NOMO-1 (cell line): ENCODE measurements around the gene PEX5L.

Experiments used
- DNase-seq, 2 experiments: peaks; one replicate each; lab custom pipeline; 2025; ENCODE audit not compliant: unreplicated experiment in 2 of 2; lab: John Stamatoyannopoulos, UW

PEX5L gene

DNA sequence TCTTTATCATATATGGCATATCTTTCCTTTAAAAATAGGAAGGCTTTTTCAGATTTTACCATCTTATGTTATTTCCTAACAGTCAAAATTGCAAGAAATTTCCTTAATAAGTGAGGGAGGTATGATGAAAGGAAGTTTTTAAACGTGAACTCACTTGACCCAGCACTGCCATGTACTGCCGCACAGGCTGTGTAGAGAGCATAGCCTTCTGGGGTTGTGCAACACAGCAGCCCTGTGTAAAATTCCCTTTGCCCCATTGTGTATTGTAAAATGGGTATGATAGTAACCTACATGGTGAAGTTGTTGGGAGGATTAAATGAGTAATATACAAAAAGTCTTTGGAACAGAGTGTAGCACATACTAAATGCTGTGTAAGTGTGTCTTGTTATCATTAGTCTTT, 78.6 kb downstream of the PEX5L start:
- DNase-seq = peak; percentile 26 to 57

DNA sequence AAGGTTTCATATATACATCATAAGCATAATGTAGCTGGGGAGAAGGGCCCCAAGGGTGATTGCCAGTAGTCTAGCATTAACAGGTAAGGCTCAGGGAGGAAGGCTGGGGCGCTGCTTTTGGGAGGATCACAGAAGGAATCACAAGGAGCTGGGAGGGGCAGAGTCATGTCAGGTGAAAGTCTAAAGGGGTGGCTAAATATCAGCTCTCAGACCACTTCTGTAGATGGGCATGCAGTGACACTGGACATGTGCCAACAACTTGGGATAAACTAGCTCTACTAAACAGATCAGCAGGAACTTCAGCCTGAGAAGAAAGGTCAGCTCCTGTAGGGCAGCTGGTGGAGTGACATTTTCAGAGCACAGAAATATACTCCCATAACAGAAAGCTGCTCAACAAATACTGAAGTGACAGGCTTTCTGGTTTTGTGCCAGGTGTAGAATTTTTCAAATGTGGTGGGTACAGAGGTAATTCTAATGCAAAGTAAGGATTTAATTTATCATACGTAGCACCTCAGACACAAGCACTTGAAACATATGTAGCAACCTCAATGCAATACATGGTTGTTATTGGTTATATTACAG, 79.4 kb downstream of the PEX5L start:
- no peak for DNase-seq

GRCh38 chr3:179956416-179956830, 80.3 kb downstream of the PEX5L start:
- peak; percentile 76 to 94 for DNase-seq

DNA sequence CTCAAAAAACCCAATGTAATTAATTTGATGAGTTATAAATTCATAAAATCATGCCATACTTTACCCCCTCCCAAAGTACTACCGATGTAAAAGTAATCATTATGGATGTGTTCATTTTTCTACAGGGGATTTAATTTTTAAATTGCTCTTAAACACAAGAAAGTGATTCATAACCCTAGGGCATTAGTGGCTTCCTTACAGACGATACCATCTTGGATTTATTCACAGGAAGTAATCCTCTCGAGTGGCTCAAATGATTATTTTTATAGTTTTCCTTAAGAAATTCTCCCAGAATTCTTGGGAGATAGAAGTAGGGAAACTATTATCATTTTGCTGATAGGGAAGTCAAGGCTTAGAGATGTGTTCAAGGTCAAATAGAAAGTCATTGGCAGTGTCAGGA, 80.9 kb downstream of the PEX5L start:
- DNase-seq = peak in 1 of 2 experiments; percentile 34

- no peak for DNase-seq
These were observed 81.5 kb downstream of the PEX5L start for GRCh38 chr3:179955286-179955685.

- DNase-seq = no peak
These were observed 82.5 kb downstream of the PEX5L start for GRCh38 chr3:179953993-179954870.

DNA sequence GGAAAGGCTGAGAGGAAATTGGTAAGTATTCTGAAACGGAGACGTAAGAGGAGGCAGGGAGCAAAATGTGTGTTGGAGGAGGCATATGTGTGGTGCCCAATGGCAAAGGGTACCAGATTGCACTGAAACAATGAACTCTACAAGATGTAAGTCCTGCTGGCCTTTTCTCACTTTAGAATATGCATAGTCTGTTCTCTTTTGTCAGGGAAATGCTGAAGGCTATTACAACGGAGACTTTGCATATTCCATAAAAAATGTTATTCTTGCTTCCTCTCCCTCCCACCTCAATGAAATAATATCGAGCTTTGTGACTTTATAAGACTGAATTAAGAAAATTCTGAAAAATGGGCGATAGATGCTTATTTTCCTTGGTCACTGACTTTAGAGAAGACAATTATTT, 85.9 kb downstream of the PEX5L start:
- no peak for DNase-seq

- no peak for DNase-seq
These were observed 86.9 kb downstream of the PEX5L start for GRCh38 chr3:179949869-179950268.

DNA sequence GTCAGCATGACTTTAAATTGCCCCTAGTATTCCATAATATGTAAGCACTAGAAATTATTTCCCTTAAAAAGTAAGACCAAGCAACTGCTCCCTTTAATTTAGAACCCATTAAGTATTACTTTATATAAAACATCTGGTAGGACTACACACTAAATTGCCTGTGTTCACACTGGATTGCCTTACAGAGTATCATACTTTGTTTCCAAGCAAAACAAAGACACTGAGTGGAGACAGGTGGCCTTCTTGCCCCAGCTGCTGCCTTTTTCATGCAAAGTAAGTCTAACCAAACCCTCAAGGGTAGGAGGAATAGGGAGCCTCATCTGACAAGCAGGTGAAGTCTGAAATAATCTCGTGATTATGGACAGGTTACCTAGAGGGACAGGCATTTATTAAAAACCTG, 87.3 kb downstream of the PEX5L start:
- DNase-seq = no peak

DNA sequence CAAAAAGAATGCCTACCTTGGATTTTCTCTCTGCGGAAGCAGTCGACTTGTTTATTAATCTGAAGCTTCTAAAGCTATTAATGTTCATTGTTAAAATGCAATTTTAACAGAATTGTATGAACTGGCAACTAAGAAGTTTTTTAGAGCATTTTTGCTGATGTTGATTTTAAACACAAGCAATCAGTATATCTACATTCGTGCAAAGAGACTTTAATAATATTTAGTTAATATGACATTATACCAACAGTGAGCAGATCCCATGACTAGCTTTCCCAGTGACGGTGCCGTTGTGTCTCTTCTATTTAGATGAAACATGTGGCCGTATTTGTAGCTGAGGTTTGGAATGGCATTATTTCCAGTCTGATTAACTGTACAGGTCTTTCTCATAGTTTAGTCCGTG, 88.0 kb downstream of the PEX5L start:
- no peak for DNase-seq

DNA sequence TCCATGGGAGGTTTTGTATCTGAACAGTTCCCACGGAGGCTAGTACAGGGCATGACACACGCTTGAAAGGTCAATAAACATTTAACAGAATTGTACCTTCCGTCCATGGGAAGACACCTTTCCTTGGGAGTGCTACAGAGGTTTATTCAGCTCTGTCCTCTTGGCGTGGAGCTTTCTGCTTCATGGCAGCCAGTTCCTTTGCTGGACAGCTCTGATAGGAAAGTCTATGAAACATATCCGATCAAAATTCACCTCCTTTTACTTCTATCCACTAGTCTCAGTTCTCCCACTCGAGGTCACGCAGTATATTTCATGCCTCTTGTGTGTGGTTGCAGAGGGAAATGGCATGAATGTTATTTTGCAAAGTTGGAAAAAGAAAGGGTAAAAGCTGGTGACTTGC, 91.2 kb downstream of the PEX5L start:
- DNase-seq = no peak

- DNase-seq = peak in 1 of 2 experiments; percentile 10
These were observed 93.4 kb downstream of the PEX5L start for GRCh38 chr3:179943117-179943880.

GRCh38 chr3:179942553-179943075, 94.1 kb downstream of the PEX5L start:
- DNase-seq = no peak

- DNase-seq = no peak
These were observed 101.0 kb downstream of the PEX5L start for GRCh38 chr3:179935710-179936109.

DNA sequence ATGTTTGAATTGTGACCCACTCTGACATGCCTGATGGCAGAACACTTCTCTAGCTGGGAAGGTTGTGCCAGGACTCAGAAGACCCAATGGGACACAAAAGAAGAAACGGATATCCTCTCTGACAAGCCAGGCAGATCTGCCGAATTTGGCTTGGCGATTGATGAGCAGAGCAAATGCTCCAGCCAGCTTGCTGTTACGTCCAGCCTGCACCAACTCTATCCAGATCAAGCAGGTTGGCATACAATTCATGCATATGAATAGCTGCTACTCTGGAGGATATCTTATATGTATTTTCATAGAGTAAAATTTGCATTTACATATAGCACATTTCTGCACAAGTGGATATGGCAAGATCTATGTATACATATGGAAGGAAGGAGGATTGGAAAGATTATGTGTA, 102.8 kb downstream of the PEX5L start:
- DNase-seq = no peak

DNA sequence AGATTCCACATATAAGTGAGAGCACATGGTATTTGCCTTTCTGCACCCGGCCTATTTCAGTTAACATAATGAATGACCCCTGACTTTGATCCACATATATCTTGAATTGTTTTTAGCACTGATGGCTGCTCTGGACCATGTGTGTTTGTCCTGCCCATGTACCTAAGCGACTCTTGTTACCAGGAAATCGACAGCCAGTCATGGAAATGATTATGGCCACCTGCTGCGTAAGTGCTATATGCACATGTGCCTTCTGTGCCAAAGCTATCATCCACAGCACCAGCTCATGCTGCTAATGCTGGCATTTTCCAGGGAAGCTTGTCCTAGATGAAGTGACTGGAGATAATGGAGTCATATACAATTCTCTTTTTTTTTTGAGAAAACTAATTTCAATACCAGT, 103.7 kb downstream of the PEX5L start:
- no peak for DNase-seq

- no peak for DNase-seq
These were observed 104.1 kb downstream of the PEX5L start for GRCh38 chr3:179932674-179933073.

GRCh38 chr3:179929091-179929529, 107.6 kb downstream of the PEX5L start:
- DNase-seq = peak; percentile 60 to 67

DNA sequence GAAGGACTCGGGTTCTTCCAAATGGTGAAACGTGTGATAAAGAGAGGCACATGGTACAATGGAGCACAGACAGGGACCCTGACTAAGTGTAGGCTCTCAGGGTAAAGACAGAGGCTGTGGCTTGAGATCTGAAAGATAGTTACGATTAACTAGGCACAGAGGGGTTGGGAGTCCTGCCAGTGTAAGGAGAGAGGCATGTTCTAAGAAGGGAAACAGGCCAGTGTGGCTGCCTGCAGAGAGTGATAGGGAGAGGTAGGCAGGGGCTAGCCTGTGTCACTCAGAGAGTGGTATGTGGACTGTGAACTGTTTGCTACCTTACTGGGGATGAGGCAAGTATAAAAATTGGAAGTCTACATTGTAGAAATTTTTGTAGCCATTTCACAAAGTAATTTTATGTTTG, 109.5 kb downstream of the PEX5L start:
- no peak for DNase-seq

DNA sequence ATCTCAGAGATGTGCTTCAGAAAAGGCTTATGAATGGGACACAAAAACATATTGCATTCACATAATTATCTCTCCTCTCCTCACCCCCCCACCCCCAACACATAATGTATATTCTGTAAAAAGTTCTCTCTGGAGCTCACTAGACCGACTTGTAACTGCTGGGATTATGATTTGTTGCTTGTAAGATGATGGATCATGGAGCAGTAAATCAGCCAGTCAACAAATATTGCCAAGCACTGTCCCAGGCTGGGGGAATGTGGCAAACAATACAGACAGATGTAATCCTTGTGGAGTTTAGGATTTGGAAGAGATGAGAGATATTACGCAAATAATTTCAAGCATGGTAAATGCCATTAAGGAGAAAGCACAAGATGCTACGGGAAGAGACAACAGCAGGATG, 114.8 kb downstream of the PEX5L start:
- no peak for DNase-seq

GRCh38 chr3:179921500-179921899, 115.2 kb downstream of the PEX5L start:
- no peak for DNase-seq
